H1 (cell line): ENCODE measurements around the gene SFXN2. TPM values are rescaled to one million over a fixed set of nuclear protein-coding genes. Genes with fewer than 3 reads are reported as not detected.

Experiments
- CTCF ChIA-PET: fragments of 300-600 bp; sonication (Branson Sonifier 250); formaldehyde crosslinking; loops from one replicate; lab custom pipeline; 2021; ENCODE audit not compliant: partially characterized antibody; lab: Charles Lee
- POLR2A ChIA-PET: fragments of 300-600 bp; sonication (Branson Sonifier 250); formaldehyde crosslinking; loops from one replicate; lab custom pipeline; 2021; ENCODE audit warnings: inconsistent platforms; ENCODE audit not compliant: partially characterized antibody; lab: Charles Lee
- DNase-seq, 2 experiments: peaks; one replicate each; pipeline versions ENCODE4 v3.0.0 to v3.0.0-alpha.2; 2010 to 2022; ENCODE audit warnings: low spot score in 2 of 2, low read depth in 1 of 2, mixed read lengths in 1 of 2
- FAIRE-seq: peaks from 2 replicates; lab custom pipeline; 2011; peaks lifted over from hg19 to GRCh38; lab: Jason Lieb, UNC
- H2AFZ ChIP-seq: 2 replicates; pipeline ENCODE4 v1.8.1; 2012; ENCODE audit warnings: low read length, inconsistent platforms
- H2AK5ac ChIP-seq: 2 replicates; pipeline ENCODE4 v1.6.1; 2013; ENCODE audit warnings: low read depth, low read length
- H2BK120ac ChIP-seq: replicated peaks from 2 replicates; pipeline ENCODE3; 2013; ENCODE audit warnings: low read depth, low read length, inconsistent platforms
- H2BK12ac ChIP-seq: 2 replicates; pipeline ENCODE4 v1.6.1; 2013; ENCODE audit warnings: low read depth, low read length
- H2BK15ac ChIP-seq: 2 replicates; pipeline ENCODE4 v1.6.1; 2013; ENCODE audit warnings: low read length
- H2BK20ac ChIP-seq: 2 replicates; pipeline ENCODE4 v1.6.1; 2013; ENCODE audit warnings: low read length
- H2BK5ac ChIP-seq: 2 replicates; pipeline ENCODE4 v1.6.1; 2013; ENCODE audit warnings: low read depth, low read length
- H3K14ac ChIP-seq: 2 replicates; pipeline ENCODE4 v1.6.1; 2013; ENCODE audit warnings: inconsistent platforms; ENCODE audit not compliant: insufficient read length
- H3K18ac ChIP-seq: 2 replicates; pipeline ENCODE4 v1.6.1; 2013; ENCODE audit warnings: low read length; ENCODE audit errors: extremely low read depth
- H3K23ac ChIP-seq: 2 replicates; pipeline ENCODE4 v1.6.1; 2013; ENCODE audit warnings: inconsistent platforms; ENCODE audit not compliant: insufficient read length
- H3K23me2 ChIP-seq: 2 replicates; pipeline ENCODE4 v1.6.1; 2013; ENCODE audit warnings: low read depth, low read length
- H3K27ac ChIP-seq: 2 replicates; pipeline ENCODE4 v1.6.1; 2011; ENCODE audit warnings: low read depth, low read length, inconsistent platforms
- H3K27me3 ChIP-seq, 4 experiments: replicated peaks in 1 of 4; 1 replicate in 1 of 4; 2 replicates in 3 of 4; pipeline versions ENCODE4 v1.6.1 to v1.8.1; 2011 to 2013; ENCODE audit warnings: low read length in 3 of 4, mild to moderate bottlenecking in 3 of 4, inconsistent platforms in 2 of 4, mixed read lengths in 2 of 4, moderate library complexity in 1 of 4; ENCODE audit not compliant: control insufficient read depth in 3 of 4, insufficient read depth in 3 of 4; ENCODE audit errors: extremely low read depth in 1 of 4
- H3K36me3 ChIP-seq, 4 experiments: 2 replicates each; pipeline versions ENCODE4 v1.6.1 to v1.8.1; 2011 to 2013; ENCODE audit warnings: mild to moderate bottlenecking in 4 of 4, low read length in 3 of 4, moderate library complexity in 2 of 4, control low read depth in 1 of 4, inconsistent platforms in 1 of 4; ENCODE audit not compliant: insufficient read depth in 4 of 4, control insufficient read depth in 2 of 4
- H3K4ac ChIP-seq: replicated peaks from 2 replicates; pipeline ENCODE3; 2013; ENCODE audit warnings: low read length, low read depth, mixed read lengths, inconsistent platforms; ENCODE audit not compliant: insufficient read length
- H3K4me1 ChIP-seq, 4 experiments: replicated peaks in 1 of 4; 1 replicate in 1 of 4; 2 replicates in 3 of 4; pipeline versions ENCODE4 v1.6.1 to v1.8.1; 2011 to 2013; ENCODE audit warnings: low read length in 3 of 4, inconsistent platforms in 2 of 4, mixed read lengths in 1 of 4; ENCODE audit not compliant: insufficient read depth in 4 of 4, control insufficient read depth in 3 of 4
- H3K4me2 ChIP-seq, 2 experiments: 2 replicates each; pipeline versions ENCODE4 v1.6.1 to v1.8.1; 2011 to 2013; ENCODE audit warnings: low read depth in 2 of 2, low read length in 2 of 2, control low read depth in 1 of 2, inconsistent platforms in 1 of 2, mild to moderate bottlenecking in 1 of 2; ENCODE audit not compliant: insufficient read depth in 1 of 2
- H3K4me3 ChIP-seq, 4 experiments: fragments of 200-600, 300-600 bp in 1 of 4; sonication (generic), shearing (Covaris generic), sonication (Bioruptor Twin) in 1 of 4; 2 replicates each; pipeline versions ENCODE4 v1.5.1 to v1.8.1; 2011 to 2016; ENCODE audit warnings: low read length in 4 of 4, low read depth in 3 of 4, control low read depth in 2 of 4, inconsistent platforms in 2 of 4, mild to moderate bottlenecking in 2 of 4, mixed read lengths in 1 of 4, moderate library complexity in 1 of 4; ENCODE audit not compliant: insufficient read depth in 2 of 4; ENCODE audit errors: extremely low read depth in 1 of 4
- H3K56ac ChIP-seq: replicated peaks from 2 replicates; pipeline ENCODE3; 2013; ENCODE audit warnings: low read depth, mild to moderate bottlenecking, mixed read lengths, low read length, inconsistent platforms; ENCODE audit not compliant: insufficient read length
- H3K79me1 ChIP-seq: 2 replicates; pipeline ENCODE4 v1.6.1; 2013; ENCODE audit warnings: low read depth, low read length, control low read depth
- H3K79me2 ChIP-seq, 2 experiments: 2 replicates each; pipeline versions ENCODE4 v1.6.1 to v1.8.1; 2012 to 2013; ENCODE audit warnings: low read length in 2 of 2, mild to moderate bottlenecking in 2 of 2, inconsistent platforms in 1 of 2; ENCODE audit not compliant: insufficient read depth in 2 of 2, control insufficient read depth in 1 of 2
- H3K9ac ChIP-seq, 4 experiments: replicated peaks in 1 of 4; 1 replicate in 1 of 4; 2 replicates in 3 of 4; pipeline versions ENCODE4 v1.6.1 to v1.8.1; 2011 to 2013; ENCODE audit warnings: low read depth in 3 of 4, low read length in 3 of 4, control low read depth in 2 of 4, mild to moderate bottlenecking in 2 of 4, moderate library complexity in 2 of 4, inconsistent platforms in 1 of 4; ENCODE audit errors: extremely low read depth in 1 of 4
- H3K9me3 ChIP-seq, 2 experiments: 2 replicates each; pipeline versions ENCODE4 v1.6.1 to v1.8.1; 2012 to 2013; ENCODE audit warnings: mild to moderate bottlenecking in 2 of 2, moderate library complexity in 2 of 2, control low read depth in 1 of 2, inconsistent platforms in 1 of 2, low read depth in 1 of 2, low read length in 1 of 2, mixed read lengths in 1 of 2; ENCODE audit not compliant: insufficient read depth in 2 of 2
- H4K20me1 ChIP-seq, 2 experiments: replicated peaks in 1 of 2; 2 replicates each; pipeline versions ENCODE3 to v1.8.1; 2011 to 2013; ENCODE audit warnings: inconsistent platforms in 2 of 2, low read length in 2 of 2, mild to moderate bottlenecking in 1 of 2; ENCODE audit not compliant: insufficient read depth in 2 of 2, control insufficient read depth in 1 of 2
- H4K5ac ChIP-seq: 2 replicates; pipeline ENCODE4 v1.6.1; 2013; ENCODE audit warnings: low read length, low read depth, mixed read lengths, inconsistent platforms; ENCODE audit not compliant: insufficient read length
- H4K8ac ChIP-seq: 2 replicates; pipeline ENCODE4 v1.8.0; 2013; ENCODE audit warnings: mild to moderate bottlenecking, moderate library complexity, low read length, inconsistent platforms; ENCODE audit not compliant: insufficient read depth; ENCODE audit errors: extremely low read depth
- H4K91ac ChIP-seq: replicated peaks from 2 replicates; pipeline ENCODE3; 2013; ENCODE audit warnings: low read length, mixed read lengths, inconsistent platforms; ENCODE audit not compliant: insufficient read length
- BCL11A ChIP-seq, 2 experiments: IDR thresholded peaks; one replicate each; pipeline ENCODE4 v1.6.1; 2011; ENCODE audit warnings: low read depth in 2 of 2, low read length in 2 of 2, mild to moderate bottlenecking in 2 of 2
- BRCA1 ChIP-seq: IDR thresholded peaks from 2 replicates; pipeline ENCODE4 v1.6.1; 2012; ENCODE audit warnings: low read depth, low read length, improper control_type of control experiment
- EP300 ChIP-seq, 2 experiments: IDR thresholded peaks; 1 replicate in 1 of 2; 2 replicates in 1 of 2; pipeline ENCODE4 v1.6.1; 2011 to 2012; ENCODE audit warnings: low read depth in 2 of 2, low read length in 2 of 2, mild to moderate bottlenecking in 2 of 2, borderline replicate concordance in 1 of 2, inconsistent platforms in 1 of 2, moderate library complexity in 1 of 2
- POU5F1 ChIP-seq: IDR thresholded peaks from 2 replicates; pipeline ENCODE4 v1.6.1; 2011; ENCODE audit warnings: low read depth, mild to moderate bottlenecking, low read length, moderate library complexity
- SP2 ChIP-seq: IDR thresholded peaks from 2 replicates; pipeline ENCODE4 v1.6.1; 2012; ENCODE audit warnings: mild to moderate bottlenecking, low read length, inconsistent platforms
- SRF ChIP-seq: IDR thresholded peaks from 2 replicates; pipeline ENCODE4 v1.6.1; 2011; ENCODE audit warnings: mild to moderate bottlenecking, low read depth, low read length, moderate library complexity
- SUZ12 ChIP-seq: fragments of 200-600 bp; sonication (generic); IDR thresholded peaks from 2 replicates; pipeline ENCODE4 v1.6.1; 2012; ENCODE audit warnings: mild to moderate bottlenecking, inconsistent platforms, low read length, moderate library complexity, mixed read lengths
- TAF1 ChIP-seq: IDR thresholded peaks from 2 replicates; pipeline ENCODE4 v1.6.1; 2011; ENCODE audit warnings: mild to moderate bottlenecking, low read depth, low read length
- TCF12 ChIP-seq: IDR thresholded peaks from 2 replicates; pipeline ENCODE4 v1.6.1; 2011; ENCODE audit warnings: low read depth, mild to moderate bottlenecking, low read length
- TEAD4 ChIP-seq: IDR thresholded peaks from 2 replicates; pipeline ENCODE4 v1.6.1; 2012; ENCODE audit warnings: low read depth, low read length, inconsistent platforms, mixed read lengths
- WGBS, 2 experiments: shearing (Covaris generic) in 1 of 2; methylation state at CpG; one replicate each; pipeline versions ENCODE4 v1.1.6 to v1.1.7; 2013 to 2015; ENCODE audit warnings: low lambda C conversion rate in 2 of 2, mixed read lengths in 2 of 2, inconsistent platforms in 1 of 2, low coverage in 1 of 2, missing lambda C conversion rate in 1 of 2; ENCODE audit not compliant: insufficient replicate concordance in 2 of 2, insufficient coverage in 1 of 2, insufficient read length in 1 of 2; ENCODE audit errors: extremely low coverage in 1 of 2, missing lambda C conversion rate in 1 of 2; 5-methylcytosine and 5-hydroxymethylcytosine counted together
- polyA plus RNA-seq, 7 experiments: library from polyadenylated mRNA; depleted of rRNA in 3 of 7; stranded (reverse) in 5 of 7; unstranded in 2 of 7; fragments of >200 nt in 5 of 7; fragments of 200-250 nt in 2 of 7; gene quantifications; 1 replicate in 5 of 7; 2 replicates in 1 of 7; 4 replicates in 1 of 7; pipeline versions ENCODE4 v1.2.1 to v1.2.3, GENCODE V29; 2011 to 2013; ENCODE audit warnings: missing spikeins in 2 of 7, mixed read lengths in 2 of 7
- total RNA-seq: library from RNA; stranded (reverse); fragmentation: NEBNext Ultra II Directional; extraction: Animal tissue kit (Norgen Biotek cat#: 25700); gene quantifications from 2 replicates; pipeline ENCODE4 v1.2.1, GENCODE V29; 2021
- TF ChIP-seq, protein P1 (sequence below): IDR thresholded peaks from 2 replicates; pipeline ENCODE4 v1.6.1; 2012; ENCODE audit warnings: low read length, inconsistent platforms

SFXN2 gene
- total and polyA plus RNA-seq, 2 of the 8 experiments (the other 6 are each of a cell fraction or from before 2014, with no cell fraction given), result 20.5 to 23.5 TPM

DNA sequence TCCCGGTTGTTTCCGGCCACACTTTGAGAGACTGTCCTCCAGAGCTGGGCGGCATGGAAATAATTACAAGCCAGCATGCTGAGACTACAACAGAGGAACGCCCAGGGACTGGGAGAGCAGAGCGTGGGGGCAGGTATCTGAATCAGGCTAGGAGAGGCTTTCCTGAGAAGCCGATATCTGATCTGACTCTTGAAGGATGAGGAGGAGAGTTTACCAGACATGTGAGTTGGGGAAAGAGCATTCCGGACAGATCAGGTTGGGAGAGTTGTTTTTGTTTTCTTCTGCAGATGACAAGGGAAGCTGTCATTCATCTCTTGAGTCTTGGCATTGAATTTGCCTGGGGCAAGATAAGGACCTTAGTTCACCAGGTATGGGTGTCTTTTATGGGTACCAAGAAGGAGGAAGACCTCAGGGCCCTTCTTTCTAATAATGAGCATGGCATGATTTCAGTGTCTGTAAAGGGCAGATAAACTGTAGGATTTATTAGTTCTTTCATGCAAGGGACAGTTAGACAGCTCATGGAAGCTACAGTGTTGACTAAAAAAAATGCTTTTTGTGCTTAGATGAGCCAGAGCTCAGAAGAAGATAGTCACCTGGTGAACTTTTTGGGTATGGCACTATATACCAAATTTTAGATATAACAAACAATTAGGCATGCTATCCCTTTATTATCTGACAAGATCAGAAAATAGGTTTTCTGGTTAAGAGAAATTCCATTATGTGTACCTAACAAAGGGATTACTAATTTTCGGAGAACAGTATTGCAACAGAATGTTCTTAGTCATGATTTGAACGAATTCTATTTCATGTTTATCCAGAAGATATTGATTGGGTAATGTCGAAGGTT lies 65.5 kb downstream of the SFXN2 start:
- Histone ChIP-seq H3K4ac (no peak overlapping the region), H3K9me3 (no peaks in the 10 kb centered on the region), H3K79me1 (peaks cover 6% of the 10 kb centered on the region; the same call in 1 of the 2 replicates), H3K4me3 (no peak overlapping the region), H3K18ac (no peak overlapping the region), H2BK20ac (no peak overlapping the region), H3K4me1 (peaks cover 23 to 39% (median 30%) of the 10 kb centered on the region in 4 experiments), H2AFZ (no peak overlapping the region), H3K27me3 (no peaks in the 10 kb centered on the region; a peak in 2 of 7 replicates), H2BK15ac (no peak overlapping the region), H3K23ac (no peak overlapping the region), H2AK5ac (no peak overlapping the region), H2BK5ac (no peak overlapping the region; the same call in 1 of the 2 replicates), H3K9ac (no peak overlapping the region), H3K56ac (no peak overlapping the region), H3K79me2 (no peaks in the 10 kb centered on the region), H3K27ac (no peak overlapping the region), H4K8ac (no peak overlapping the region), H4K5ac (no peak overlapping the region), H3K36me3 (no peaks in the 10 kb centered on the region), H3K14ac (no peak overlapping the region), H3K23me2 (no peaks in the 10 kb centered on the region), H3K4me2 (no peak overlapping the region), H2BK120ac (no peak overlapping the region), H4K20me1 (peaks cover 2 to 4% of the 10 kb centered on the region in 2 experiments), H2BK12ac (no peak overlapping the region), H4K91ac (no peak overlapping the region)
- 81% methylated on average over 10 of the region's 10 CpGs; no CpG with 5 or more reads in 1 of the 2 experiments for WGBS, 2 experiments
- CTCF ChIA-PET, result interaction anchor here (0.6 to 1.2 kb wide), 4 partner anchors 9 to 763 kb away, joined by 3 read pairs; no protein-coding TSS in a partner anchor
- DNase-seq, result no peak
- POLR2A ChIA-PET, result interaction anchor here (0.7 to 2.3 kb wide), 5 partner anchors 9 to 56 kb away, joined by 3 to 7 read pairs (median 4); no protein-coding TSS in a partner anchor
- no peak for FAIRE-seq
- no peak for TF ChIP-seq TCF12
- no peak for TF ChIP-seq TAF1
- no peak for TF ChIP-seq POU5F1
- TF ChIP-seq SUZ12, result no peak
- no peak for TF ChIP-seq BRCA1
- no peak for TF ChIP-seq SRF
- TF ChIP-seq, protein P1, sequence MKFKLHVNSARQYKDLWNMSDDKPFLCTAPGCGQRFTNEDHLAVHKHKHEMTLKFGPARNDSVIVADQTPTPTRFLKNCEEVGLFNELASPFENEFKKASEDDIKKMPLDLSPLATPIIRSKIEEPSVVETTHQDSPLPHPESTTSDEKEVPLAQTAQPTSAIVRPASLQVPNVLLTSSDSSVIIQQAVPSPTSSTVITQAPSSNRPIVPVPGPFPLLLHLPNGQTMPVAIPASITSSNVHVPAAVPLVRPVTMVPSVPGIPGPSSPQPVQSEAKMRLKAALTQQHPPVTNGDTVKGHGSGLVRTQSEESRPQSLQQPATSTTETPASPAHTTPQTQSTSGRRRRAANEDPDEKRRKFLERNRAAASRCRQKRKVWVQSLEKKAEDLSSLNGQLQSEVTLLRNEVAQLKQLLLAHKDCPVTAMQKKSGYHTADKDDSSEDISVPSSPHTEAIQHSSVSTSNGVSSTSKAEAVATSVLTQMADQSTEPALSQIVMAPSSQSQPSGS, result no peak
- no peak for TF ChIP-seq SP2
- no peak for TF ChIP-seq TEAD4
- TF ChIP-seq BCL11A (IDR thresholded peaks at IDR 0.05; ENCODE audit: low read depth in 2 of 2, low read length in 2 of 2), result no peak
- TF ChIP-seq EP300 (IDR thresholded peaks at IDR 0.05; ENCODE audit: borderline replicate concordance in 1 of 2, low read depth in 2 of 2, low read length in 2 of 2), result no peak
